Measurements from ENCODE around the gene CRP.

DNA sequence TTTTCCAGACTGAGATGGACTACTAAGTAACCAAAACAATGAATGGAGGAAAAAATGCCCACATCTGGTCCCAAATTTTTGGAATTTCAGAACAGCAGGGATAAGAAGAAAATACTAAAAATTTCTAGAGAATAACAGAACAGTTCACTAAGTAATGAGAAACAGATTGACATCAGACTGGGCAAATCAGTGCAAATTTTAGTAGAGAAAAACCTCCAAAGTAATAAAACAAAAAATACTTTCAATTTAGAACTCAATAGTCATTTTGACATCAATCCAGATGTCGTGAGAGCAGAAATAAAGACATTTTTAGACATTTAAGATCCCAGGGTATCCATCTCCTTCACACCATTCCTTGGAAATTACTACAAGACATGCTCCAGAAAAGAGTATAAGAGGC lies 39.3 kb downstream of the CRP start:
- TF ChIP-seq, protein P1, sequence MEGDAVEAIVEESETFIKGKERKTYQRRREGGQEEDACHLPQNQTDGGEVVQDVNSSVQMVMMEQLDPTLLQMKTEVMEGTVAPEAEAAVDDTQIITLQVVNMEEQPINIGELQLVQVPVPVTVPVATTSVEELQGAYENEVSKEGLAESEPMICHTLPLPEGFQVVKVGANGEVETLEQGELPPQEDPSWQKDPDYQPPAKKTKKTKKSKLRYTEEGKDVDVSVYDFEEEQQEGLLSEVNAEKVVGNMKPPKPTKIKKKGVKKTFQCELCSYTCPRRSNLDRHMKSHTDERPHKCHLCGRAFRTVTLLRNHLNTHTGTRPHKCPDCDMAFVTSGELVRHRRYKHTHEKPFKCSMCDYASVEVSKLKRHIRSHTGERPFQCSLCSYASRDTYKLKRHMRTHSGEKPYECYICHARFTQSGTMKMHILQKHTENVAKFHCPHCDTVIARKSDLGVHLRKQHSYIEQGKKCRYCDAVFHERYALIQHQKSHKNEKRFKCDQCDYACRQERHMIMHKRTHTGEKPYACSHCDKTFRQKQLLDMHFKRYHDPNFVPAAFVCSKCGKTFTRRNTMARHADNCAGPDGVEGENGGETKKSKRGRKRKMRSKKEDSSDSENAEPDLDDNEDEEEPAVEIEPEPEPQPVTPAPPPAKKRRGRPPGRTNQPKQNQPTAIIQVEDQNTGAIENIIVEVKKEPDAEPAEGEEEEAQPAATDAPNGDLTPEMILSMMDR (IDR thresholded peaks at IDR 0.05) = no peak
- TF ChIP-seq ZNF138 (CRISPR knock-in tag; conservative IDR thresholded peaks at IDR 0.05) = no peak
- TF ChIP-seq IRF2 (CRISPR knock-in tag; IDR thresholded peaks at IDR 0.05; ENCODE audit: borderline replicate concordance, low read depth) = no peak
- TF ChIP-seq ZNF232 (CRISPR knock-in tag; IDR thresholded peaks at IDR 0.05) = no peak
